ENCODE results near the gene BRD1. TPM values are rescaled to one million over a fixed set of nuclear protein-coding genes. Genes with fewer than 3 reads are reported as not detected.
"Not testable (repeated sequence)": the region's sequence is repeated elsewhere in the genome, so short reads cannot be mapped to it uniquely, and the experiment has no call there.

BRD1 gene
- total RNA-seq, 1 donor from 2014 or later = 18.0 TPM

- intact Hi-C loops (cut with DNase I) = no loop called here
- no peak for DNase-seq (ENCODE audit: low spot score)
Observed at GRCh38 chr22:49855251-49855911, 27.7 kb upstream of the BRD1 start.

- no peak for DNase-seq (ENCODE audit: low spot score)
- intact Hi-C loops (cut with DNase I) = loop anchor here (2.0 kb wide), 2 partner anchors 27 to 65 kb away; partner anchors contain the start of genes ALG12, BRD1 and CRELD2
Observed at GRCh38 chr22:49853981-49854831, 26.5 kb upstream of the BRD1 start.

- intact Hi-C loops (cut with DNase I) = loop anchor here (2.0 kb wide), 2 partner anchors 26 to 66 kb away; partner anchors contain the start of genes ALG12, BRD1 and CRELD2
- peak; percentile 99 for DNase-seq (ENCODE audit: low spot score)
Observed at GRCh38 chr22:49852898-49853894, 25.5 kb upstream of the BRD1 start, which contains the start of gene ZBED4. TSS of gene ZBED4 (plus strand) at chr22:49853844. CDS start at chr22:49883663, 29,819 bp downstream.

- intact Hi-C loops (cut with DNase I) = loop anchor here (2.0 kb wide), 2 partner anchors 26 to 66 kb away; partner anchors contain the start of genes ALG12, BRD1 and CRELD2
- DNase-seq (ENCODE audit: low spot score) = not testable (repeated sequence)
Observed at GRCh38 chr22:49852568-49852897, 24.9 kb upstream of the BRD1 start.

- no peak for DNase-seq (ENCODE audit: low spot score)
- intact Hi-C loops (cut with DNase I) = no loop called here
Observed at GRCh38 chr22:49850959-49851802, 23.5 kb upstream of the BRD1 start.

- DNase-seq (ENCODE audit: low spot score) = no peak
- intact Hi-C loops (cut with DNase I) = no loop called here
Observed at GRCh38 chr22:49850021-49850911, 22.6 kb upstream of the BRD1 start.

- intact Hi-C loops (cut with DNase I) = no loop called here
- no peak for DNase-seq (ENCODE audit: low spot score)
Observed at GRCh38 chr22:49849161-49850020, 21.7 kb upstream of the BRD1 start.

GRCh38 chr22:49848690-49849160 lies 21.1 kb upstream of the BRD1 start:
- DNase-seq (ENCODE audit: low spot score) = no peak
- intact Hi-C loops (cut with DNase I) = no loop called here

GRCh38 chr22:49847751-49848689 lies 20.3 kb upstream of the BRD1 start:
- no peak for DNase-seq (ENCODE audit: low spot score)
- intact Hi-C loops (cut with DNase I) = no loop called here

GRCh38 chr22:49845666-49846459 lies 18.2 kb upstream of the BRD1 start:
- intact Hi-C loops (cut with DNase I) = no loop called here
- no peak for DNase-seq (ENCODE audit: low spot score)

- intact Hi-C loops (cut with DNase I) = no loop called here
- DNase-seq (ENCODE audit: low spot score) = no peak
Observed at GRCh38 chr22:49845241-49845640, 17.6 kb upstream of the BRD1 start.

GRCh38 chr22:49838771-49839717 lies 11.4 kb upstream of the BRD1 start:
- DNase-seq (ENCODE audit: low spot score) = no peak
- intact Hi-C loops (cut with DNase I) = no loop called here

- no peak for DNase-seq (ENCODE audit: low spot score)
- intact Hi-C loops (cut with DNase I) = no loop called here
Observed at GRCh38 chr22:49833340-49834007, 5.8 kb upstream of the BRD1 start.

Data from cardiac septum (tissue), 1 donor.